HG03025 (cell line): Measurements from ENCODE around the gene NCSTN.

Experiments used
- ATAC-seq: cut with Tn5 transposase; IDR thresholded peaks from one replicate; pipeline ENCODE4 v1.9.1; 2021; ENCODE audit warnings: mild to moderate bottlenecking, moderate library complexity; ENCODE audit not compliant: unreplicated experiment, low FRiP score

Gene NCSTN

DNA sequence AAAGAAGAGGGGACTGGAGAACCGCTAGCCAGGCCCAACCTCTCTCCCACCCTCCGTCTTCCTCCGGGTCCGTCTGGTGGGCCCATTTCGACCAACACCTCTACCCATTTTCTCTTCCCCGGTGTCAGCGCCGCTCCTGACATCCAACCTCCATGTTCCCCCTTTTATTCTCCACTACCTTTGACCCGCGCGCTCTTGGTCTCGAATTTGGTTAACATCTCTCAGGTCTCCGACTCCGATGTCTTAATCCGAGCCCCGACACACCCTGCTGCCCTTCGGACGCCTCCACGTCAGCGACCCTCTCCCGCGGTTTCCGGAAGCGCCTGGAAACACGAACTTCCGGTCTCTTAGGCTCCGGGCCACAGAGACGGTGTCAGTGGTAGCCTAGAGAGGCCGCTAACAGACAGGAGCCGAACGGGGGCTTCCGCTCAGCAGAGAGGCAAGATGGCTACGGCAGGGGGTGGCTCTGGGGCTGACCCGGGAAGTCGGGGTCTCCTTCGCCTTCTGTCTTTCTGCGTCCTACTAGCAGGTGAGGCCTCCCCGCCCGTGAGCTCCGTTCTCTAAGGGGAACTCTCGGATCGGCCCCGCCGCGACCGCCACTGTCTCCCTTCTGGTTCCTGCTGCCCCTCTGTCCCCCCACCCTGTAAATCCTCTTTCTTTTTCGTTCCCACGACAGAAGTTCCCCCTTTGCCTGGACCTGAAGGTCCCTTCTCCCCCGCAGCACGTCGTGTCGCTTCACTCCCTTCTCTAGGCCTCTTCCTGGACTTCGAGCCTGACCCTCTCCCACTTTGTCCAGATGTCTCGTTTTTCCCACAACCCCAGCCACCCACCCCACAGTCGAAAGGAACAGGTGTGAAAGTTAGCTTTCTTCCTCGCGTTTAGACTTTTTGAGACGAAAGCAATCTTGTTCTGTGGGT, at the start of gene NCSTN, which contains the start of gene COPA:
NCSTN (plus strand) TSS at position 431 of the 917 bp plus-strand sequence; CDS start at position 445, 14 bp downstream.
COPA (minus strand) TSS at position 298 of the 917 bp plus-strand sequence; CDS start at position 218, 80 bp downstream.
- ATAC-seq, result peak; percentile 83

DNA sequence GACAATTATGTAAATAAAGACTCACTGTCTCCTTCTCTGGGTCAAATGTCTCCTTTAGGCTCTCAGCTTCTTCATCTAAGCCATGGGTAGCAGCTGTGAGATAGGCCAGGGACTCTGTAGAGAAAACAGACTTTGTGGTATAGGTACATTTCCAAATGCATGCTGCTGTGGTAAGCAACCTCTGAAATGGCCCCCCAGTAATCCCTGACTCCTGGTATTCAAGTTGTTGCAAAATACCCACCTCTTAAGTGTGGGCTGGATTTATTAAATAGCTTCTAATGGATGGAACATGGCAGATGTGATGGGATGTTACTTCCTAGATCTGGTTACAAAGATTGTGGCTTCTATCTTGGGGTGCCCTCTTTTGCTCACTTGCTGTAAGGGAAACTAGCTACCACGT, 47.1 kb upstream of the NCSTN start:
- ATAC-seq, result no peak

DNA sequence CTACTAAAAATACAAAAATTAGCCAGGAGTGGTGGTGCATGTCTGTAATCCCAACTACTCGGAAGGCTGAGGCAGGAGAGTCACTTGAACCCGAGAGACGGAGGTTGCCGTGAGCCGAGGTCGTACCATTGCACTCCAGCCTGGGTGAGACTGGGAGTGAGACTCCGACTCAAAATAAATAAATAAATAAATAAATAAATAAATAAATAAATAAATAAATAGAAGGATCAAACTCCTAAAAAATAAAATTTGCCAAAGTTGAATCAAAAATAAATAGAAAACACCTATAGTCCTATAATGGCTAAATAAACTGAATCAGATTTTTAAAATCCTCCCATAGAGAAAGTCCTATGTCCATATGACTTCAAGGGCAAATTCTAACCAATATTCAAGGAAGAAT, 43.0 kb upstream of the NCSTN start:
- ATAC-seq, result no peak

DNA sequence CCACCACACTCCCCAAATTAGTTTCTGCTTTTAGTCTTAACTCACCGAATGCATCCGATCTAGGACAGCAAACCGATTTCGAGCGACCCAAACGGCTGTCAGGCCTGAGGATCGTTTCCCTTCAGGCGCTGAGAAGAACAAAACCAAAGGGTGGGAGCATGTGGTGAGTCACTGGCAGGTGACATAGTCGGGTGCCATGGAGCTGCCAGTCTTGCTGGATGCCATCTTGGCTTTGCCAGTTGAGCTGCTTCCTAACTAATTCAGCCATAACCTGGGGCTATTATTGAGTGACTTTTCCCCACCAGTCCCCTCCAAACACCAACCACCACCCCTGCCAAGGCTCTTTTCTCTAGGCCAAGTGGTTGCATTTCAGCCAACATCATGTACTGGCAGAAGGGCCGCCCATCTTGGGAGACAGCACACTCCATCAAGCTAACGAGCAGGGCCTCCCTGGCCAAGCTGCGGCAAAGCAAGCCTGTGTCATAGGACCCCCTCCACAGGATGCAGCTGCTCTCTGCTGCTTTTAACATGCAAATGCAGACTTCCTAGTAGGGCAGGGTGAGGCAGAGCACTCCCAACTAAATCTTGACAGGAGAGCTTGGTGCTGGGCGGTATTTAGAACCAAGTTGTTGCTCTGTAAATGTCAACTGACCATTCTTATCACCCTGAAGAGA, 35.9 kb upstream of the NCSTN start:
- ATAC-seq, result no peak

DNA sequence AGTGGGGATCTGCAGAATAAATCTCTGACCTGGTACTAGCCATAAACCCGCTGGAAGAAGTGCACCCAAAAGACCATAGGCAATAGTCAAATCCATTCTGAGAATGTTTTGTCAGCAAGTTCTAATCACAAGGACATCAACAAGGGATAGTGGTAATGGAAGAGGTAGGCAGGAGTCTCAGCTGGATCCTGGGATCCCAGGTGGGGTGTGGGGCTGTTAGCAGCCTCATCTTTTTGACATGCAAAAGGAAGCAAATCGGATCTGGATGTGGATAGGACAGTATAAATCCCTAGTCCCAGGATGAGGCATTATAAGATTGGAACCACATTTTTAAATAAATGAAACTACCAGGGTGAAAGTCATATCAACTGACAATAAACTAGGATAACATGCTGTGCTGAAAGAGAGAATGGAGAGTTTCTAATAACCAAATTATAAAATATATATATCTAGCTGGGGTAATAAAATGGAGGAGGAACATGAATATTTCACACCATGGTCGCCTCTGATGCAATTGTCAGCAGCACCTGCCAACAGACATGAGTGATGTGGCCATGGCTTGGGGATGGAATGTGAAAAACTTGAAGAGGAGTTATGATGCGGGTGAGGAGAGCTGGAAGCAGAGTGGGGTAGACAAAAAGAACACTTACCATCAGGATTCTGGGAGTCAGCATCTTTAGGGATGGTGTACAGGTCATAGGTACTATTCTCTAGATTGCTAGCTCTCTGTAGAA, 34.6 kb upstream of the NCSTN start:
- no peak for ATAC-seq

DNA sequence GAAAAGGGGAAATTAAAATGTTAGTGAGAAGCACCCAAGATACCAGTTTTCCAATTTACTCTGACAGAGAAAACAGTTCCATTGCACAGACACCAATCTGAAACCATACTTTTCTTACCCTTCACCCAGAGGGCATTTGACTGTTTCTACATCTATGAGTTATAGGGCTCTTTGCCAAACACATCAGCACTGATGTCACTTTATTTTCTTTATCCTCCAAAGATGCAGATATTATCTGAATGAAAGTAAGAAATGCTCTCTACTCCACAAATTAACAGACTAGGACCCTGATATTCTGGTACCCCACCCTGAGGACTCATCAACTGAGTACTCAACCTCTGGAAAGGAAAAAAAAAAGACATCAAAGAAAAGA, 34.0 kb upstream of the NCSTN start:
- no peak for ATAC-seq

DNA sequence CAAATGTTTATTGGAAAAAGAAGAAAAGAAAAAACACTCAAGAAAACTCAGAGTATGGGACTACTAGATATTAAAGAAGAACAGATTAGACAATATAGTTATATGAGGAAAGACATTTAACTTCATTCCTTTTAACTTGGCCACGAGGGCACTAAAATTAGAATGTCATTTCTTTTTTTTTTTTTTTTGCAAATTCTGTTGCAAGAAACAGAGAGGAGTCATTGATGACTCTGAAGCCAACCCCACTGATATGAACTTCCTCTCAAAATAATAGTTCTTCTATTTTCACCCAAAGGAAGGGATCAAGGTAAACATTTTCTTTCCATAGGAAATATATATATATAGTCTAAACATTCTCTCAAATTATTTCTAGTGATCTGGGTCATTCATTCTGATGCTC, 33.6 kb upstream of the NCSTN start:
- ATAC-seq, result no peak

DNA sequence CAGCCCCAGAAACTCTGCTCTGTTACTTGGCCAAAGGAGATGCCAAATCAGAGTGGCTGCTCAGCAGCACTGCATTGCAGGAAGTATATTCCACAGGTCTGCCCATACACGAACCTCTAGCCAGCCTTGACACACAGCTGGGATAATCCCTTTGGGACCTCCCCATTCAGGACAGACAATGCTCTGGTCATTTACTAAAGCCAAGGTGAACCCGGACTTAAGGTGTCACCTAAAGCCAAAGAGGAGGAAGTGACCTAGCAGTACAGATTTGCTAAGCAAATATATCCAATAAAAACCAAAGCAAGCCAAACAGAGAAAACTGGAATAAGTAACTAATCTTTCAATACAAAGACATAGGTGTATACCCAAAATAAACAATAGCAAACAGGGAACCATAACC, 27.8 kb upstream of the NCSTN start:
- ATAC-seq, result no peak

DNA sequence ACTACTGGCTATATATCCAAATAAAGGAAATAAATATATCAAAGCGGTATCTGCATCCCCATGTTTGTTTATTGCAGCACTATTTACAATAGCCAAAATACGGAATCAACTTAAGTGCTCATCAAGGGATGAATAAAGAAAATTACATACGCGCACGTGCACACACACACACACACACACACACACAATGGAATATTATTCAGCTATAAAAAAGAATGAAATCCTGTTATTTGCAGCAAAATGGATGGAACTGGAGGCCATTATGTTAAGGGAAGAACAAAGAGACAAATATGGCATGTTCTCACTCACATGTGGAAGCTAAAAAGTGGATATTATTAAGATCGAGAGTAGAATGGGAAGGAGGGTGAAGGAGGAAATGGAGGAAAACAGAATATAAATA, 20.4 kb upstream of the NCSTN start:
- ATAC-seq, result no peak

DNA sequence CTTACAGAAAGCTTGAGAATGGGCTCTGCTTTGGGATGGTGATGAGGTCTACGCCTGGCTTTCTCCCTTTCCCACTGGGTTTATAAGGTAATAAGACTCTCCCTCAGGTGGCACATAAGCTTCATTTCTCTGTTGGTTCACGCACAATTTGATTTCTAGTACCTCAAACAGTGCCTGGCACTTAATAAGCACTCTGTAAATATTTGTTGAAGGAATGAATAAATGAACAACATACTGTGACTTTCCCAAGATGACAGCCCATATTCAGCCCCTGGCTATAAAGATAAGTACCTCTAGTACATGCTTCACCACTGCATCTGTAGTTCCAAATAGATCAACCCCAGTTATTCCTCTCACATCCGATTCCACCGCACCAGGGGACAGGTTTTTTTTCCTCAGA, 17.9 kb upstream of the NCSTN start:
- no peak for ATAC-seq

DNA sequence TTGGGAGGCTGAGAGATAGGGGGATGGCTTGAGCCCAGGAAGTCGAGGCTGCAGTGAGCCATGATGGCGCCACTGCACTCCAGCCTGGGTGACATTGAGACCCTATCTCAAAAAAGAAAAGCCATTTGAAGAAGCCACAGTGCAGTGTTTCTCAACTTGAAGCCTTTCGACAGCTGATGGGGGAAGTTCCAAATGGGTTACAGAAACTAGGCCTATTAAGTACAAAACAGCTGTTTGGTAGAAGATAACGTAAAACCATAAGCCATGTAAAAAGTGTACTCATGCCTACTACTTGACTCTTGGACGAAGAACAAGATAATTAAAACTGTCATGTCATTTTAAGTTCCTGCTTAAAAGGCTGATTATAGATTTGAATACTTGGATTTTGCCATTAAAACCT, 16.8 kb upstream of the NCSTN start:
- ATAC-seq, result no peak

DNA sequence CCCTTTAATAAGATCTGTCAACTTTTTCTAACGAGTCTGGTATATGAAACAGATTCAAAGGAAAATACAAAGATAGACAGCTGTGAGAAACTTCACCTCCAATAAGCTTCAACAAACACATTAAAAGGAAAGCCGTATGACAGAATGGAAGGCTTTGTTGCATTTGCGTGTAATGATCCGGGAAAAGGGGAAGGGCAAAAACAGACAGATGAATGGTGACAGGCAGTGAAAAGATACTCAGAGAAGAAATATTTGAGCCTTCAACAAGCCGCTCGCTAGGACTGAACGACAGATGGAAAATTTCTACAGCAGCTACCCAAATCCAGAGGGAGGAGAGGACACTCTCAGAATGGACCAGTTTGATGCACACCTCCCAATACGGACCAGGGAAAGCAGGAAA, 15.0 kb upstream of the NCSTN start:
- no peak for ATAC-seq

DNA sequence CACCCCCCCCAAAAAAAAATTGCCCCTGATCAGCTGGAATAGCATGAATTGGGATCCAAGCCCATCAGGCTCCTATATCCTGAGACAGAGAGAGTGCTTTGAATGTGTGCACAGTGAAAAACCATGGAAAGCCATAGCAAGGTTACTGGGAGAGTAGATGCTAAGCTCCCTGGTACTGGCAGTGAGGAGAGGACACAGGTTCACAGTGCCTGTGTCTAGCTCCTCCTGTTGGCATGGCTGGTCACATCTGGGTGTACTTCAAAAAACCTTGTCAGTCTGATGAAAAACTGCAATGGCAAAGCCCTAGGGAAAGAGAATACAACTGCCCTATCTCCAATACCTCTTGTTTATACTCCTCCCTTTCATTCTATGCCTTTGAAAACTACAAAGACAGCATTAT, 13.1 kb upstream of the NCSTN start:
- no peak for ATAC-seq

DNA sequence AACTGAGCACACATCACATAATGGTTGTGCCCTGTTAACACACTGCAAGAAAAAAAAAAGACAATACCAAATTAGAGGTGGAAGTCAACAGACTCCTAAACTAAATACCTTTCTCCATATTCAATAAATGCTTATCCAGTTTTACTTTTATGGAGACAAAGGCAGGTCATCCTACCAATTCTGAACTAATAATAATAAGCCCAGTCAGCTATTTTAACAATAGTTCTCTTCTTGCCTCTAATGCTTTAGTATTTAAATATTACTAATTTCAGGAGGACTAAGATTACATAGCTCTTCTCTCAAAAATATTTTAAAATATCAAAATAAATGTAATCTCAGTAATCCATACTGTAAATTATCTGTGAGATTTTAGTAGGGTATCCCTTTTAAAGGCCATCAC, 10.7 kb upstream of the NCSTN start:
- ATAC-seq, result no peak

DNA sequence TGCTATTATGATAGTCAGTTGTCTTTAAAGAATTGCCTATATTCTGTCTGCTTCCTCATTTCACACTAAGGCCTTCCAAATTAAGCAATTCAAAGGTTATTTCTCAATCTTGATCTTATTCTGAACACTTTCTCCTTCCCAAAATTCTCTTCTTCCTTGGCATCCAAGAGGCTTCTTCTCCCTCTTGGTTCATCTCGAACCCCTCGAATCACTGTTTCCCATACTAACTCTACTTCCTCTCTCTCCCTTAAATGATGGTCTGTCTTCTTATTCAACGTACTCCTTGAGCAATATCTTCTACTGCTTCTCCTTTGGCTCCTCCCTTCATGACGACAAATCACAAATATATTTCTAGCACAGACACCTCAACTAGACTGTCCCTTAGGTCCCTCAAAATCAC, 4.6 kb upstream of the NCSTN start:
- ATAC-seq, result no peak

DNA sequence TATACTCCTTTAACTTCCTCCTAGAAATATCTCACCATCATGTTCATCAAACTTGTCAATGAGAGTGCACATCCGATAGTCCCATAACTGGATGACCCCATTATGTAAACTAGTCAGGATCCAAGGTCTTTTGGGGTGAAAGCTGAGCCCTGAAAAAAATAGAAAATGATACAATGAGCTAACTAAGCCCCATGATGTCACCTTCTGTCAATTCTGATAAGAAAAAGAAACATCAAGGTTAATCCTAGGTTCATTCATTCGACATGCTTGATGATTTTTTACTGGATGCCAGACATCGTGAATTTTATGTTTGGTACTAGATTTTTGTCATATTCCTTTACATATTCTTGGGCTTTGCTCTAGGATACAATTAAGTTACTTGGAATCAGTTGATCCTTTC, 3.0 kb upstream of the NCSTN start:
- no peak for ATAC-seq

DNA sequence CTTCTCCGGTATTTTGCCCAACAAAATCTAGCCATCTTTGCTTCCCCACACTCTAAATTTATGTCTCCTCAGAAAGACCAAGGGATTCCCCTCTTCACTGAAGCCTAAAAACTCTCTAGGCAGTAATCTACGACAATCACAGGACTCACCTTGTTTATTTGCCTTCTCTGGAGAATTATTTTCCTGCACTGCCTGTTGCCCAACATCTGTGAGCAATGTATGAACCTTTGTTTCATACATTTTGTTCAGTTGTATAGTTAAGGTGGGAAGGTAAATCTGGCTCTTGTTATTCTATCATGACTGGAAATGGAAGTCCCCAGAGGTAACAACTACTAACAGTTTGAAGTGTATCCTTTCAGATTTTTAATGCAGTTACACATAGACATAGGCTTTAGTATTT, 2.3 kb upstream of the NCSTN start:
- ATAC-seq, result no peak

DNA sequence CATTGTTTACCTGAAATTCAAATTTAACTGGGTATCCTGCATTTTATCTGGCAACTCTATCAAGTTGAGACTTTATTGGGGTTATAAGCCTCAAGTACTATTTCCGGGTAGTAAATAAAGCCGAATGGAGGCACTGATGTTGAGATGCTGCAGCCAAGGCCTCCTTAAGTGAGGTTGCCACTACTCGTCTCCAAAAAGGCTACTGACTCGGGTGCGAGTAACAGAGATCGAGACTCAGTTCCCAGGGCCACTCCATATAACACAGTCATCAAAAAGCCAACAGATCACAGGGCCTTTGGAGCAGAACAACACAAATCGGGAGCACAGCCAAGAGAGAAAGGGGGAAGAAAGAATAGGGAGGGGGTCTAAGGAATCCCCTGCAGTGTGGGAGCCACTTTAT, 657 bp upstream of the NCSTN start:
- no peak for ATAC-seq

DNA sequence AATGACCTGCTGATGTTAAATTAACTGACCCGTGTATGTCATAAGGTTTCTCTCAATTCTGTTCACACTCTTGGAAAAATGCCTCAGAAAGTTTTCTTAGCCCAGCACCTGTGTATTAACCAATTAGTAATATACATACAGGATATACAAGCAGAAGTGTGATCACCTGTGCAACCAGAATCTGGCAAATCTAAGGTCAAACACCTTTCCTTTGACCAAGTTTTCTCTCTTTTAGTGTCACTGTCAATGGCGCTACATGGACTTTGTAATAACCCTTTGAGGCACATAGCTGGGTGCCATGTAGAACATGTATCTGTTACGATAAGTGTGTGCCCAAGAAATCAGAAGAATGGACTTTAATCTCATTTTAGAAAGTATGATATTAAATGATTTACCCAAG, 1.1 kb downstream of the NCSTN start:
- ATAC-seq, result no peak

DNA sequence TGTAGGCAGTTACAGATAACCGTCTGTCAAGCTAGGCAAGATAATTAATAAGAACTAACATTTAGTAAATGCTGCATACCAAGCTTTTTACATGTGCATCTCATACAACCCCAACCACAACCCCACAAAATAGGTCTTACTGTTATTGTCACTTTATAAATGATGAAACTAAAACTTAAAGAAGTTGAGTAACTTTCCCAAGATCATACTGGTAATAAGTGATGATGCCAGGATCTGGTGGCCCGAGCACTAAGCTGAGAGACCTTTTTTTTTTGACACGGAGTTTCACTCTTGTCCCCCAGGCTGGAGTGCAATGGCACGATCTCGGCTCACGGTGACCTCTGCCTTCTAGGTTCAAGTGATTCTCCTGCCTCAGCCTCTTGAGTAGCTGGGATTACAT, 1.8 kb downstream of the NCSTN start:
- no peak for ATAC-seq

DNA sequence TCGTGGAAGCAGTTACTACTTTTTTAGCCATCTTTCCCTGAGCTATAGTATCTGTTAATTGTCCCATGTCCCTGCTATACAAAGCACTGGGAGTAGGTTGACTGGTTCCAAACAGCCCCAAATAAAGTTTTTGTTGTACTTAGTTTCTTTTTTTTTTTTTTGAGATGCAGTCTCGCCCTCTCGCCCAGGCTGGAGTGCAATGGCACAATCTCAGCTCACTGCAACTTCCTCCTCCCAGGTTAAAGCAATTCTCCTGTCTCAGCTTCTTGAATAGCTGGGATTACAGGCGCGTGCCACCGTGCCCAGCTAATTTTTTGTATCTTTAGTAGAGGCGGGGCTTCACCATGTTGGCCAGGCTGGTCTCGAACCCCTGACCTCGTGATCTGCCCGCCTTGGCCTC, 3.3 kb downstream of the NCSTN start:
- no peak for ATAC-seq
